RPMI7951 (cell line): ENCODE results near the gene RPL41. TPM values are rescaled to one million over a fixed set of nuclear protein-coding genes. Genes with fewer than 3 reads are reported as not detected.
"Not testable (repeated sequence)": the region's sequence is repeated elsewhere in the genome, so short reads cannot be mapped to it uniquely, and the experiment has no call there.

Experiments used
- DNase-seq: peaks from one replicate; pipeline ENCODE4 v3.0.0-alpha.2; 2012; ENCODE audit warnings: low read depth
- total RNA-seq: library from RNA; depleted of rRNA; stranded (reverse); fragments of >200 nt; shearing (Covaris generic); gene quantifications from 2 replicates; pipeline ENCODE4 v1.2.3, GENCODE V29; 2014; rRNA removed

RPL41 gene
- total RNA-seq = 2,792 and 3,380 TPM in 2 replicates

GRCh38 chr12:56116267-56117081, at the start of gene RPL41:
RPL41 (plus strand) TSS chr12:56116633.
- DNase-seq = peak; percentile 90

DNA sequence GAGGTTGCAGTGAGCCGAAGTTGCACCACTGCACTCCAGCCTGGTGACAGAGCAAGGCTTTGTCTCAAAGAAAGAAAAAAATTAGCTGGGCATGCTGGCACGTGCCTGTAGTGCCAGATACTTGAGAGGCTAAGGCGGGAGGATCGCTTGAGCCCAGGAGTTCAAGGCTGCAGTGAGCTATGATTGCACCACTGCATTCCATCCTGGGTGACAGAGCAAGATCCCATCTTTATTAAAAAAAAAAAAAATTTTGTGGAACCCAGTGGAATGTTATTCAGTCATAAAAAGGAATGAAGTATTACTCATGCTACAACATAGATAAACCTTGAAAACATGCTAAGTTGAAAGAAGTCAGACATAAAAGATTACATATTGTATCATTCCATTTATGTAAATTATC, 44.8 kb upstream of the RPL41 start:
- DNase-seq = no peak

- DNase-seq = no peak
Measured at GRCh38 chr12:56074396-56074795, 42.0 kb upstream of the RPL41 start.

GRCh38 chr12:56077966-56078365, 38.5 kb upstream of the RPL41 start:
- DNase-seq = not testable (repeated sequence)

DNA sequence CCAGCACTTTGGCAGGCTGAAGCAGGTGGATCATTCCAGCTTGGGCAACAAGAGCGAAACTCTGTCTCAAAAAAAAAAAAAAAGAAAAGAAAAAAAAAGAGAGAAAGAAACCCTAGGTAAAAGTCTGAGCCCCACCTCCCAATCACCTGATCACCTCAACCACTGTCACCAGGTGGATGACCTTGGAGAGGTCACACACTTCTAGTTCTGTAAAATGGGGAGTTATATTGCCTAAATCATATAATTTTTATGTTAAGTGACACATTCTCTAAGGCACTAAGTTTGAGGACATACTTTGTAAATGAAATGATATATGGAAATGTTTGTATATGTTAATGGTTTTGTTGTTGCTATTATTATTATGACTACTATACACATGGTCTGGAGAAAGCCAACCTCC, 38.0 kb upstream of the RPL41 start:
- DNase-seq = no peak

DNA sequence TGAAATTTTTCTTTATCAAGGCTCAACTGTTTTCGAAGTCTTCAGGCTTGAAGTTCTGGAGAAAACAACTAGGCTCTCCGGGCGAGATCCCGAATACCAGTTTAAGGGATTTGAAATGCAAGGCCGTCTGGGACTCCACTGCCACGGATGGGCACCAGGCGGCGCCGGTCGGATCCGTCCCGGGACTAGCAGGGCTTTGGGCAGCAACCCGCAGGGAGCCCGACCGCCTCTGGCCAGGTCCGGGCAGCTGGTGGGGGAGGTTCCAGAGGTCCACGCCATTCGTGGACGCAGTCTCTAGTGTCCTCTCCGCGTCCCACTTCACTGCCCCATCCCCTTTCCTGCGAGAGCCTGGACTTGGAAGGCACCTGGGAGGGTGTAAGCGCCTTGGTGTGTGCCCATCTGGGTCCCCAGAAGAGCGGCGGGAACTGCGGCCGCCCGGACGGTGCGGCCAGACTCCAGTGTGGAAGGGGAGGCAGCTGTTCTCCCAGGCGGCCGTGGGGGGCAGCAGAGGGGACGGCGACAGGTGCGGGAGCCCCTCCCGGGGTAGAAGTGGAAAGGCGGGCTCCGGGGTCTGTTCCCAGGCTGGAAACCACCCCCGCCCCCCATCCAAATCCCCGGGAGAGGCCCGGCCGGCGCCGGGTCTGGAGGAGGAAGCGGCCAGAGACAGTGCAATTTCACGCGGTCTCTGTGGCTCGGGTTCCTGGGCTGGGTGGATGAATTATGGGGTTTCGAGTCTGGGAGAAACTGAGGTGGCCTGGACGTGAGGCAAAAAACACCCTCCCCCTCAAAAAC, 37.3 kb upstream of the RPL41 start:
- DNase-seq = peak; percentile 77

GRCh38 chr12:56079723-56080555, 36.5 kb upstream of the RPL41 start, which contains the start of gene ERBB3:
ERBB3 (plus strand) TSS chr12:56080165; CDS start chr12:56080301, 136 bp downstream.
- peak; percentile 80 for DNase-seq

GRCh38 chr12:56080556-56081138, 35.8 kb upstream of the RPL41 start:
- DNase-seq = no peak

DNA sequence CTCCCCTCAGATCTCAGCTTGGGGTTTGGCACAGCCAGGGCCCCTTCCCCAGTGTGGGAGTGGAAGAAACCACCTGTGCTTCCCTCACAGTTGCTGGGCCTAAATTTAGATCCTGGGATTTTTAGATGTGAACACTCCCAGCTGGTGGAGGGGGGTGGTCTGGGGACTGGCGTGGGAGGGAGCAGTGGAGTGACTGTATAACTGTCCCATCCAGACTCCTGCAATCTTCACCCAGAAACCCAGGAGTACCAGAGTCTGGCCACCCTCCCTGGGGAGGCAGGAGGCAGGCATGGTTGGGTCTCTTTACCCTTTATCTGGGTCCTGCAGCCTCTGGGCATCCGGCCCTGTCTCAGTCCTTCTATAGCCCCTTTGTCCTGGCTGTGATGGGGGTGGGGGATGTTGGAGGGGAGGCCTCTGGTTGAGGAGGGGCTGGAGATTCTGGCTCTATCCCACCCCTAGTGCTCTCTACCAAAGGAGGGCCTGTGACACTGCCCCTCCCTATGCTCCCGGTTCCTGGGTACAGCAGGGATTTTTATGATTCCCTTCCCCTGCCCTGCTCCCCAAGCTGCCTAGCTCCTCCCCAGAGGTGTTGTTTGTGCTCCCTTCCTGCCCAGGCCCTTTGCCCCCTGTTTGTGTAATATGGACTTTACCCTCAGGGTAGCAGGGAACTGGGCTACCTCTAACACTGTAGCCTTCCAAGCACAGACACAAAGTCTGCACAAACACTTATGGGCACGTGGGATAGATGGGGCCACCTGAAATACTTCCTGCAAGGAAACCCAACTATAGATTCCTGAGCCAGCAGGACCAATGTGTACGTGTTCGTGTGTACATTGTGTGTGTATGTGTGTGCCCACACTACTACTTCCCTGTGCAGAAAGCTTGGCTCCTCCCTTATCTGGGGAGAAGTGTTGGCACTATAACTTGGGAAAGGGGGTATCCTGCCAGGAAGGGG, 34.8 kb upstream of the RPL41 start:
- peak; percentile 14 for DNase-seq

GRCh38 chr12:56082382-56082781, 34.1 kb upstream of the RPL41 start:
- no peak for DNase-seq

DNA sequence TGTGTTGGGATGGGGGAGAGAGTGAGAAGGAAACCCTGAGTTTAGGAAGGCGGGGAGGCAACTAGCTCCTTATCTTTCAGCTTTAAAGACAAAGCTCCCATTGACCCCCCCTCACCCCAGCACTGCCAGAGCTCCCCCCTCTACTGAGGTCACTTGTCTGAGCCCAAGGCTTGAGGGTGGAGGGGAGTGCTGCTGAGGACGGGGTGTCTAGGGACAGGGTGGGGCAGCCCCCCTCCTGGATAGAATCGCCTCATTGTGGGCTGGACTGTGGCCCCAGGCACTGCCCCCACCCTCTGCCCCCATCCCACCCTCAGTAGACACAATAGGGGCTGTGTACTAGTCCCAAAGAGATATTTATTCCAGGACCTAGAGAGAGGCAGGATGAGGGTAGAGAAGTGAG, 33.5 kb upstream of the RPL41 start:
- DNase-seq = peak; percentile 41

DNA sequence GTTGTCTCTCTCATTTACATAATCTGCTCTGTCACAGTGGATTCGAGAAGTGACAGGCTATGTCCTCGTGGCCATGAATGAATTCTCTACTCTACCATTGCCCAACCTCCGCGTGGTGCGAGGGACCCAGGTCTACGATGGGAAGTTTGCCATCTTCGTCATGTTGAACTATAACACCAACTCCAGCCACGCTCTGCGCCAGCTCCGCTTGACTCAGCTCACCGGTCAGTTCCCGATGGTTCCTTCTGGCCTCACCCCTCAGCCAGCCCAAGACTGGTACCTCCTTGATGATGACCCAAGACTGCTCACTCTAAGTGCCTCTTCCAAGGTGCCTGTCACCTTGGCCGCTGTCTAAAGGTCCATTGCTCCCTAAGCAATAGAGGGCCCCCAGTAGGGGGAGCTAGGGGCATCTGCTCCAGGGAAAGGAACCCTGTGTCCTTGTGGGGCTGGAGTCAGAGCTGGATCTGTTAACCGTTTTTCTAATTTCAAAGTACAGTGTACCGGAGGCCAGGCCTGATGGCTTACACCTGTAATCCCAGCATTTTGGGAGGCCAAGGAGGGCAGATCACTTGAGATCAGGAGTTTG, 31.4 kb upstream of the RPL41 start:
- peak; percentile 16 for DNase-seq

DNA sequence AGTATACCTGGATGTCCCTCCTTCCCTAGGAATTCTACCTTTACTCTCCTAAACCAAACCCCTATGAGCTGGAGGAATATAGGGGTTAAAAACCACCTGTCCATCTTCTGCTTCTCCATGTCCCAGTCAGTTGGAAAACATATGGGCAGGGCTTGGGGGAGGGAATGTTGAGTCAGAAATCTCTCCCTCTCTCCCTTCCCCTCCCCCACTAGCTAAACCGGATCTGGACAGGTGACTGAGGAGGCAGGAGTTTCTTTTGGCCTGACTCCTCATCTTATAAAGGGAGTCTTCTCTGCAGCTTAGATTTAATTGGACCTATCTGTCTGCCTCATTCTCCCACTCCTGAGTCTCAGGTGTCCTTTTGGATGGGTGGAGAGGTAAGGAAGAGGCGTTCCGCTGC, 30.3 kb upstream of the RPL41 start:
- DNase-seq = no peak

- DNase-seq = no peak
Measured at GRCh38 chr12:56086608-56087007, 29.8 kb upstream of the RPL41 start.

DNA sequence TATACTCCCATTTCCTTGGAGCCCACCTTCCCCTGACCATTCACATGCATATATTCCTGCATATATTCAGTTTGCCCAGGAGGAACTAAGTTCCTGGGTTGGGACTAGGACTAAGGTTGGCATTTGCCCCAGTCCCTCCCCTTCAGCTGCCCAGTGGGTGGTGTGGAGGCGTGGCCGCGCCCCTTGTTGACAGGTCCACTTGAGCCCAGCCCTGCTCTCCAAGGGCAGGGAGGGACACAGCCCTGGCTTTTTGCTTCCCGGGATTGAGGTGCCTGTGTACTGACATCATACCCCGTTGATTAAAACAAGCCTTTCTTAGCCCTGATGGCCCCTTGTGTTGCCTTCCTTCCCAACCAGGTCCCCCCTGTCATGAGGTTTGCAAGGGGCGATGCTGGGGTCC, 29.2 kb upstream of the RPL41 start:
- DNase-seq = peak; percentile 13

DNA sequence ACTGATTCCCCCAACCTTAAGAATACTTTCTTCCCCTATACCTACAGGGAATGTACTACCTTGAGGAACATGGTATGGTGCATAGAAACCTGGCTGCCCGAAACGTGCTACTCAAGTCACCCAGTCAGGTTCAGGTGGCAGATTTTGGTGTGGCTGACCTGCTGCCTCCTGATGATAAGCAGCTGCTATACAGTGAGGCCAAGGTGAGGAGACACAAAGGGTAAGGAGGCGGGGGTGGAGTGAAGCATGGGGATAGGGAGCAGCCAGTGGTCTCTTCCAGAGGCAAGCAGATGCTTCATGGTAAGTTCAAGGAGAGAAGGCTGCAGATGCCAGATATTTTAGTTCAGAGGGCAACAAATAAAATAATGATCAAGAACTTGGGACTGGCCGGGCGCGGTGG, 18.7 kb upstream of the RPL41 start:
- DNase-seq = no peak

- no peak for DNase-seq
Measured at GRCh38 chr12:56098592-56098991, 17.8 kb upstream of the RPL41 start.

GRCh38 chr12:56099787-56100186, 16.6 kb upstream of the RPL41 start:
- DNase-seq = no peak

GRCh38 chr12:56101045-56101444, 15.4 kb upstream of the RPL41 start:
- DNase-seq = no peak

DNA sequence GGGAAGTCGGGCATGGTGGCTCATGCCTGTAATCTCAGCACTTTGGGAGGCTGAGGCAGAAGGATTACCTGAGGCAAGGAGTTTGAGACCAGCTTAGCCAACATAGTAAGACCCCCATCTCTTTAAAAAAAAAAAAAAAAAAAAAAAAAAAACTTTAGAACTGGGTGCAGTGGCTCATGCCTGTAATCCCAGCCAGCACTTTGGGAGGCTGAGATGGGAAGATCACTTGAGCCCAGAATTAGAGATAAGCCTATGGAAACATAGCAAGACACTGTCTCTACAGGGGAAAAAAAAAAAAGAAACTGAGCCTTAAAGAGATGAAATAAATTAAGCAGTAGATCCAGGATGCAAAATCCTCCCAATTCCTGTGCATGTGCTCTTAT, 13.8 kb upstream of the RPL41 start:
- DNase-seq = no peak
